HepG2 (cell line): ENCODE data around the gene DAD1. TPM values are rescaled to one million over a fixed set of nuclear protein-coding genes. Genes with fewer than 3 reads are reported as not detected.
A peak's percentile ranks its signal among the peaks of the same experiment; 100 is the strongest.
"Not testable (repeated sequence)": the region's sequence is repeated elsewhere in the genome, so short reads cannot be mapped to it uniquely, and the experiment has no call there.

Experiments
- ATAC-seq: fragments of 200-7000 bp; cut with Tn5 transposase; 3 replicates; pipeline ENCODE4 v1.9.1; 2020; ENCODE audit warnings: mild to moderate bottlenecking, moderate library complexity
- BruUV-seq: library from RNA; stranded (reverse); fragments of 400-500 nt; replicated peaks from 2 replicates; lab custom pipeline; 2021; lab: Mats Ljungman, UMichigan
- CTCF ChIA-PET: fragments of 300-600 bp; formaldehyde crosslinking; extraction: SDS; loops from one replicate; lab custom pipeline; 2021; ENCODE audit warnings: low total read pairs, inconsistent platforms, low intra/inter-chr PET ratio; lab: Yijun Ruan, JAX
- POLR2A ChIA-PET: fragments of 350-600 bp; sonication (Branson Sonifier 250); formaldehyde crosslinking; loops from one replicate; lab custom pipeline; 2020; ENCODE audit warnings: antibody characterized with exemption, inconsistent platforms; lab: Yijun Ruan, JAX
- DNase-seq: peaks from one replicate; pipeline ENCODE4 v3.0.0-alpha.2; 2015; ENCODE audit warnings: low spot score
- FAIRE-seq: peaks from 3 replicates; lab custom pipeline; 2011; peaks lifted over from hg19 to GRCh38; lab: Jason Lieb, UNC
- H2AFZ ChIP-seq: one replicate; pipeline ENCODE4 v1.6.1; 2011; ENCODE audit warnings: low read length, inconsistent platforms
- H3K27ac ChIP-seq: fragments of 300-600 bp; 3 replicates; pipeline ENCODE4 v1.8.0; 2011; ENCODE audit warnings: mixed run types, mild to moderate bottlenecking, mixed read lengths, low read length, inconsistent platforms; ENCODE audit not compliant: insufficient read depth; ENCODE audit errors: extremely low read length
- H3K27me3 ChIP-seq, 2 experiments: fragments of 200-600 bp in 1 of 2; 2 replicates in 1 of 2; 3 replicates in 1 of 2; pipeline versions ENCODE4 v1.6.0 to v1.8.0; 2011; ENCODE audit warnings: low read length in 2 of 2, mild to moderate bottlenecking in 2 of 2, moderate library complexity in 2 of 2, inconsistent platforms in 1 of 2; ENCODE audit not compliant: insufficient read depth in 2 of 2, control insufficient read depth in 1 of 2
- H3K36me3 ChIP-seq, 2 experiments: fragments of 200-600 bp in 1 of 2; replicated peaks in 1 of 2; 2 replicates in 1 of 2; 3 replicates in 1 of 2; pipeline versions ENCODE4 v1.5.1 to v1.8.0; 2011; ENCODE audit warnings: low read length in 2 of 2, inconsistent platforms in 1 of 2; ENCODE audit not compliant: insufficient read depth in 2 of 2, control insufficient read depth in 1 of 2
- H3K4me1 ChIP-seq: 2 replicates; pipeline ENCODE4 v1.5.1; 2012; ENCODE audit warnings: low read length, inconsistent platforms; ENCODE audit not compliant: insufficient read depth
- H3K4me2 ChIP-seq: 2 replicates; pipeline ENCODE4 v1.6.0; 2011; ENCODE audit warnings: low read depth, low read length, inconsistent platforms
- H3K4me3 ChIP-seq, 3 experiments: fragments of 200-600 bp in 1 of 3; sonication (generic), shearing (Covaris generic) in 1 of 3; replicated peaks in 1 of 3; 2 replicates each; pipeline ENCODE4 v1.5.1; 2011 to 2016; ENCODE audit warnings: low read length in 3 of 3, inconsistent platforms in 2 of 3, low read depth in 2 of 3, mild to moderate bottlenecking in 2 of 3, control low read depth in 1 of 3, mixed read lengths in 1 of 3; ENCODE audit not compliant: insufficient read depth in 1 of 3
- H3K79me2 ChIP-seq: one replicate; pipeline ENCODE4 v1.6.1; 2011; ENCODE audit warnings: low read length, inconsistent platforms; ENCODE audit not compliant: insufficient read depth
- H3K9ac ChIP-seq: 2 replicates; pipeline ENCODE4 v1.6.0; 2011; ENCODE audit warnings: mild to moderate bottlenecking, low read depth, low read length, inconsistent platforms; ENCODE audit not compliant: insufficient read depth
- H3K9me3 ChIP-seq: 2 replicates; pipeline ENCODE4 v1.5.1; 2012; ENCODE audit warnings: mild to moderate bottlenecking, low read length
- H4K20me1 ChIP-seq: 2 replicates; pipeline ENCODE4 v1.6.0; 2011; ENCODE audit warnings: inconsistent platforms, mild to moderate bottlenecking, low read length, moderate library complexity; ENCODE audit not compliant: insufficient read depth
- ELF1 ChIP-seq: sonication (generic); formaldehyde crosslinking; IDR thresholded peaks from 2 replicates; pipeline ENCODE4 v1.4.0; 2020; ENCODE audit warnings: missing genetic modification reagents
- KDM1A ChIP-seq: IDR thresholded peaks from 2 replicates; pipeline ENCODE4 v1.6.1; 2016; ENCODE audit warnings: missing compliant biosample characterization
- ZFY ChIP-seq: sonication (generic); formaldehyde crosslinking; IDR thresholded peaks from 2 replicates; pipeline ENCODE4 v1.4.0; 2020; ENCODE audit warnings: missing genetic modification reagents
- ZMYM3 ChIP-seq: sonication (generic); formaldehyde crosslinking; IDR thresholded peaks from 2 replicates; pipeline ENCODE4 v1.5.1; 2020; ENCODE audit warnings: mild to moderate bottlenecking, missing genetic modification reagents
- WGBS: methylation state at CpG from one replicate; pipeline ENCODE4 v1.1.6; 2017; ENCODE audit warnings: low lambda C conversion rate; 5-methylcytosine and 5-hydroxymethylcytosine counted together
- in situ Hi-C: cut with HindIII; loops from 2 replicates; pipeline ENCODE4 v1.10.0; 2017; ENCODE audit warnings: low pct_unique_long_range_greater_than_20kb; ENCODE audit not compliant: extremely low pct_ligation_motif_present
- intact Hi-C: fragments of 100-400 bp; cut with micrococcal nuclease; formaldehyde crosslinking; loops from one replicate; pipeline ENCODE4 v1.10.0; 2022; ENCODE audit not compliant: unreplicated experiment
- polyA plus RNA-seq, 8 experiments: library from polyadenylated mRNA; depleted of rRNA in 3 of 8; stranded (reverse) in 7 of 8; unstranded in 1 of 8; fragments of >200 nt; fragmentation: Illumina TruSeq in 4 of 8; extraction: Trizol in 4 of 8; gene quantifications; 2 replicates each; pipeline versions ENCODE4 v1.2.1 to v1.2.3, GENCODE V29; 2011 to 2016; ENCODE audit warnings: low read depth in 4 of 8, missing spikeins in 1 of 8, mixed read lengths in 1 of 8; ENCODE audit not compliant: insufficient read depth in 1 of 8
- total RNA-seq, 5 experiments: library from RNA; depleted of rRNA; stranded (reverse); fragments of >200 nt; fragmentation: Illumina TruSeq; extraction: Trizol; gene quantifications; 2 replicates each; pipeline ENCODE4 v1.2.3, GENCODE V29; 2016; ENCODE audit warnings: low read depth in 1 of 5
- TF ChIP-seq, protein P1 (sequence below): sonication (generic); formaldehyde crosslinking; IDR thresholded peaks from 2 replicates; pipeline ENCODE4 v1.5.1; 2020; ENCODE audit warnings: missing genetic modification reagents, mild to moderate bottlenecking, borderline replicate concordance

Gene DAD1
- total and polyA plus RNA-seq, 2 of the 13 experiments (the other 11 are each of a cell fraction or from before 2014, with no cell fraction given) = 558 to 626 TPM

DNA sequence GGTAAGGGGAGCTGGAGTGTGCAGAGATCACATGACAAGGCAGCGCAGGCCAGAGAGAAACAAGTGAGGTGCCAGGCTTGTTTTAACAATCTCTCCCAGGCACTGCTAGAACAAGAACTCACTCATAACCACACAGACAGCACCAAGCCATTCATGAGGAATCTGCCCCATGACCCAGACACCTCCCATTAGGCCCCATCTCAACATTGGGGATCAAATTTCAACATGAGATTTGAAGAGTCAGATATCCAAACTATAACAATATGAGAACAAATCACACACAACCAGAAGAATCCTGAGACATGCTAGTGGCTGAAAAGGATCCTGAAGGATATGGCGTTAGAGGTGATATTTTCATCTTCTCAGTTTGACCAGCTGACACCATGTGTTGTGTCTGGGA, 33.2 kb upstream of the DAD1 start (continued):
- TF ChIP-seq, protein P1, sequence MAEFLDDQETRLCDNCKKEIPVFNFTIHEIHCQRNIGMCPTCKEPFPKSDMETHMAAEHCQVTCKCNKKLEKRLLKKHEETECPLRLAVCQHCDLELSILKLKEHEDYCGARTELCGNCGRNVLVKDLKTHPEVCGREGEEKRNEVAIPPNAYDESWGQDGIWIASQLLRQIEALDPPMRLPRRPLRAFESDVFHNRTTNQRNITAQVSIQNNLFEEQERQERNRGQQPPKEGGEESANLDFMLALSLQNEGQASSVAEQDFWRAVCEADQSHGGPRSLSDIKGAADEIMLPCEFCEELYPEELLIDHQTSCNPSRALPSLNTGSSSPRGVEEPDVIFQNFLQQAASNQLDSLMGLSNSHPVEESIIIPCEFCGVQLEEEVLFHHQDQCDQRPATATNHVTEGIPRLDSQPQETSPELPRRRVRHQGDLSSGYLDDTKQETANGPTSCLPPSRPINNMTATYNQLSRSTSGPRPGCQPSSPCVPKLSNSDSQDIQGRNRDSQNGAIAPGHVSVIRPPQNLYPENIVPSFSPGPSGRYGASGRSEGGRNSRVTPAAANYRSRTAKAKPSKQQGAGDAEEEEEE (CRISPR knock-in tag) = no peak
- TF ChIP-seq ELF1 (CRISPR knock-in tag) (no peak), ZFY (no peak)

DNA sequence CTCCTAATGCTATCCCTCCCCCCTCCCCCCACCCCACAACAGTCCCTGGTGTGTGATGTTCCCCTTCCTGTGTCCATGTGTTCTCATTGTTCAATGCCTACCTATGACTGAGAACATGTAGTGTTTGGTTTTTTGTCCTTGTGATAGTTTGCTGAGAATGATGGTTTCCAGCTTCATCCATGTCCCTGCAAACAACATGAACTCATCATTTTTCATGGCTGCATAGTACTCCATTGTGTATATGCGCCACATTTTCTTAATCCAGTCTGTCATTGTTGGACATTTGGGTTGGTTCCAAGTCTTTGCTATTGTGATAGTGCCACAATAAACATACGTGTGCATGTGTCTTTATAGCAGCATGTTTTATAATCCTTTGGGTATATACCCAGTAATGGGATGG, 26.7 kb upstream of the DAD1 start:
- WGBS = 89% methylated on average over 2 of the region's 2 CpGs
- DNase-seq, H3K4me3 ChIP-seq, H3K4me2 ChIP-seq, H3K79me2 ChIP-seq, in situ Hi-C loops, H3K27ac ChIP-seq, POLR2A ChIA-PET, H3K9me3 ChIP-seq, H3K27me3 ChIP-seq, BruUV-seq, H4K20me1 ChIP-seq, ATAC-seq, CTCF ChIA-PET, H3K9ac ChIP-seq, H3K36me3 ChIP-seq, H2AFZ ChIP-seq, FAIRE-seq: not testable (repeated sequence)
- peak; percentile 73; the same call in 1 of the 2 replicates for TF ChIP-seq ZMYM3 (CRISPR knock-in tag)
- TF ChIP-seq KDM1A (CRISPR knock-in tag) = 0 out of 2 replicates have a peak, but pooled peaks have one; percentile 15
- H3K4me1 ChIP-seq = peaks cover 14% of the 10 kb centered on the region
- intact Hi-C loops = loop anchor here (2.0 kb wide), 1 partner anchor 17 kb away; the partner anchor contains the start of gene ABHD4
